K562 (cell line): ENCODE data around the gene BCL10. TPM values are rescaled to one million over a fixed set of nuclear protein-coding genes. Genes with fewer than 3 reads are reported as not detected.

ENCODE experiments used
- CBFA2T3 ChIP-seq: fragments of 450-650 bp; IDR thresholded peaks from 2 replicates; pipeline ENCODE4 v1.6.1; 2017
- DPF2 ChIP-seq: fragments of 450-650 bp; IDR thresholded peaks from 2 replicates; pipeline ENCODE4 v1.6.1; 2016
- FOXJ2 ChIP-seq: fragments of 200-800 bp; sonication (Bioruptor generic); IDR thresholded peaks from 2 replicates; pipeline ENCODE4 v1.6.1; 2016; ENCODE audit warnings: missing genetic modification characterization, missing compliant biosample characterization
- NR2F6 ChIP-seq: fragments of 450-650 bp; formaldehyde crosslinking; IDR thresholded peaks from 2 replicates; pipeline ENCODE4 v1.4.0; 2020; ENCODE audit warnings: mild to moderate bottlenecking
- OTX1 ChIP-seq: fragments of 450-650 bp; formaldehyde crosslinking; IDR thresholded peaks from 2 replicates; pipeline ENCODE4 v1.4.0; 2022; ENCODE audit warnings: mild to moderate bottlenecking
- SIN3A ChIP-seq, 2 experiments: fragments of 150-350 bp in 1 of 2; IDR thresholded peaks; 2 replicates each; pipeline ENCODE4 v1.6.1; 2011 to 2016; ENCODE audit warnings: borderline replicate concordance in 2 of 2, low read depth in 2 of 2, low read length in 2 of 2, mild to moderate bottlenecking in 2 of 2, moderate library complexity in 2 of 2; ENCODE audit not compliant: control insufficient read depth in 1 of 2
- SMARCA4 ChIP-seq: fragments of 450-650 bp; IDR thresholded peaks from 2 replicates; pipeline ENCODE4 v1.6.1; 2016
- SP1 ChIP-seq: sonication (generic); formaldehyde crosslinking; IDR thresholded peaks from 2 replicates; pipeline ENCODE4 v1.8.1; 2022; ENCODE audit warnings: mild to moderate bottlenecking, missing genetic modification reagents
- TFE3 ChIP-seq: fragments of 450-650 bp; formaldehyde crosslinking; IDR thresholded peaks from 2 replicates; pipeline ENCODE4 v1.4.0; 2020; ENCODE audit warnings: mild to moderate bottlenecking, mixed read lengths
- ZNF280A ChIP-seq: fragments of 450-650 bp; IDR thresholded peaks from 2 replicates; pipeline ENCODE4 v1.6.1; 2018; ENCODE audit warnings: mild to moderate bottlenecking, low read depth; ENCODE audit not compliant: partially characterized antibody
- polyA plus RNA-seq, 8 experiments: library from polyadenylated mRNA; depleted of rRNA in 4 of 8; stranded (reverse) in 5 of 8; unstranded in 3 of 8; fragments of >200 nt; fragmentation: Nextera tagmentation in 2 of 8; fragmentation: Illumina TruSeq in 1 of 8; extraction: Ambion mirVana in 2 of 8; extraction: Trizol in 1 of 8; gene quantifications; 2 replicates each; pipeline versions ENCODE4 v1.2.1 to v1.2.3, GENCODE V29; 2011 to 2014; ENCODE audit warnings: inconsistent platforms in 1 of 8, missing spikeins in 1 of 8
- total RNA-seq, 7 experiments: library from RNA; depleted of rRNA in 6 of 7; stranded (reverse); fragments of >200 nt in 6 of 7; fragmentation: Illumina TruSeq in 2 of 7; extraction: Trizol in 2 of 7; gene quantifications; 2 replicates each; pipeline versions ENCODE4 v1.2.1 to v1.2.3, GENCODE V29; 2011 to 2021; ENCODE audit warnings: low replicate concordance in 1 of 7
- TF ChIP-seq, protein P1 (sequence below): fragments of 450-650 bp; IDR thresholded peaks from 2 replicates; pipeline ENCODE4 v1.6.1; 2016; ENCODE audit warnings: borderline replicate concordance
- TF ChIP-seq, protein P2 (sequence below): fragments of 150-350 bp; conservative IDR thresholded peaks from 2 replicates; pipeline ENCODE4 v1.6.1; 2014; ENCODE audit warnings: low read length
- TF ChIP-seq, protein P3 (sequence below): fragments of 250-450 bp; sonication (Bioruptor Pico); IDR thresholded peaks from 2 replicates; pipeline ENCODE4 v1.4.0; 2020; ENCODE audit warnings: mild to moderate bottlenecking, moderate library complexity
- TF ChIP-seq, protein P4 (sequence below), 2 experiments: fragments of 450-650 bp; IDR thresholded peaks; 2 replicates each; pipeline ENCODE4 v1.6.1; 2016

Gene BCL10
- total and polyA plus RNA-seq, 9 of the 15 experiments (the other 6 are each of a cell fraction or from before 2014, with no cell fraction given), result 8.0 to 19.4 (median 12.3) TPM

- TF ChIP-seq TFE3 (CRISPR knock-in tag), result no peak
- TF ChIP-seq, protein P1, sequence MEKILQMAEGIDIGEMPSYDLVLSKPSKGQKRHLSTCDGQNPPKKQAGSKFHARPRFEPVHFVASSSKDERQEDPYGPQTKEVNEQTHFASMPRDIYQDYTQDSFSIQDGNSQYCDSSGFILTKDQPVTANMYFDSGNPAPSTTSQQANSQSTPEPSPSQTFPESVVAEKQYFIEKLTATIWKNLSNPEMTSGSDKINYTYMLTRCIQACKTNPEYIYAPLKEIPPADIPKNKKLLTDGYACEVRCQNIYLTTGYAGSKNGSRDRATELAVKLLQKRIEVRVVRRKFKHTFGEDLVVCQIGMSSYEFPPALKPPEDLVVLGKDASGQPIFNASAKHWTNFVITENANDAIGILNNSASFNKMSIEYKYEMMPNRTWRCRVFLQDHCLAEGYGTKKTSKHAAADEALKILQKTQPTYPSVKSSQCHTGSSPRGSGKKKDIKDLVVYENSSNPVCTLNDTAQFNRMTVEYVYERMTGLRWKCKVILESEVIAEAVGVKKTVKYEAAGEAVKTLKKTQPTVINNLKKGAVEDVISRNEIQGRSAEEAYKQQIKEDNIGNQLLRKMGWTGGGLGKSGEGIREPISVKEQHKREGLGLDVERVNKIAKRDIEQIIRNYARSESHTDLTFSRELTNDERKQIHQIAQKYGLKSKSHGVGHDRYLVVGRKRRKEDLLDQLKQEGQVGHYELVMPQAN, result peak; percentile 70; the same call in 1 of the 2 replicates
- TF ChIP-seq, protein P2, sequence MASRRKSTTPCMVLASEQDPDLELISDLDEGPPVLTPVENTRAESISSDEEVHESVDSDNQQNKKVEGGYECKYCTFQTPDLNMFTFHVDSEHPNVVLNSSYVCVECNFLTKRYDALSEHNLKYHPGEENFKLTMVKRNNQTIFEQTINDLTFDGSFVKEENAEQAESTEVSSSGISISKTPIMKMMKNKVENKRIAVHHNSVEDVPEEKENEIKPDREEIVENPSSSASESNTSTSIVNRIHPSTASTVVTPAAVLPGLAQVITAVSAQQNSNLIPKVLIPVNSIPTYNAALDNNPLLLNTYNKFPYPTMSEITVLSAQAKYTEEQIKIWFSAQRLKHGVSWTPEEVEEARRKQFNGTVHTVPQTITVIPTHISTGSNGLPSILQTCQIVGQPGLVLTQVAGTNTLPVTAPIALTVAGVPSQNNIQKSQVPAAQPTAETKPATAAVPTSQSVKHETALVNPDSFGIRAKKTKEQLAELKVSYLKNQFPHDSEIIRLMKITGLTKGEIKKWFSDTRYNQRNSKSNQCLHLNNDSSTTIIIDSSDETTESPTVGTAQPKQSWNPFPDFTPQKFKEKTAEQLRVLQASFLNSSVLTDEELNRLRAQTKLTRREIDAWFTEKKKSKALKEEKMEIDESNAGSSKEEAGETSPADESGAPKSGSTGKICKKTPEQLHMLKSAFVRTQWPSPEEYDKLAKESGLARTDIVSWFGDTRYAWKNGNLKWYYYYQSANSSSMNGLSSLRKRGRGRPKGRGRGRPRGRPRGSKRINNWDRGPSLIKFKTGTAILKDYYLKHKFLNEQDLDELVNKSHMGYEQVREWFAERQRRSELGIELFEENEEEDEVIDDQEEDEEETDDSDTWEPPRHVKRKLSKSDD, result no peak
- no peak for TF ChIP-seq SP1 (CRISPR knock-in tag)
- TF ChIP-seq, protein P3, sequence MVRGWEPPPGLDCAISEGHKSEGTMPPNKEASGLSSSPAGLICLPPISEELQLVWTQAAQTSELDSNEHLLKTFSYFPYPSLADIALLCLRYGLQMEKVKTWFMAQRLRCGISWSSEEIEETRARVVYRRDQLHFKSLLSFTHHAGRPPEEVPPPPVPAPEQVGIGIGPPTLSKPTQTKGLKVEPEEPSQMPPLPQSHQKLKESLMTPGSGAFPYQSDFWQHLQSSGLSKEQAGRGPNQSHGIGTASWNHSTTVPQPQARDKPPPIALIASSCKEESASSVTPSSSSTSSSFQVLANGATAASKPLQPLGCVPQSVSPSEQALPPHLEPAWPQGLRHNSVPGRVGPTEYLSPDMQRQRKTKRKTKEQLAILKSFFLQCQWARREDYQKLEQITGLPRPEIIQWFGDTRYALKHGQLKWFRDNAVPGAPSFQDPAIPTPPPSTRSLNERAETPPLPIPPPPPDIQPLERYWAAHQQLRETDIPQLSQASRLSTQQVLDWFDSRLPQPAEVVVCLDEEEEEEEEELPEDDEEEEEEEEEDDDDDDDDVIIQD (CRISPR knock-in tag), result no peak
- no peak for TF ChIP-seq CBFA2T3
- TF ChIP-seq ZNF280A, result no peak
- TF ChIP-seq SMARCA4, result 0 out of 2 replicates have a peak, but pooled peaks have one; percentile 59
- TF ChIP-seq, protein P4, sequence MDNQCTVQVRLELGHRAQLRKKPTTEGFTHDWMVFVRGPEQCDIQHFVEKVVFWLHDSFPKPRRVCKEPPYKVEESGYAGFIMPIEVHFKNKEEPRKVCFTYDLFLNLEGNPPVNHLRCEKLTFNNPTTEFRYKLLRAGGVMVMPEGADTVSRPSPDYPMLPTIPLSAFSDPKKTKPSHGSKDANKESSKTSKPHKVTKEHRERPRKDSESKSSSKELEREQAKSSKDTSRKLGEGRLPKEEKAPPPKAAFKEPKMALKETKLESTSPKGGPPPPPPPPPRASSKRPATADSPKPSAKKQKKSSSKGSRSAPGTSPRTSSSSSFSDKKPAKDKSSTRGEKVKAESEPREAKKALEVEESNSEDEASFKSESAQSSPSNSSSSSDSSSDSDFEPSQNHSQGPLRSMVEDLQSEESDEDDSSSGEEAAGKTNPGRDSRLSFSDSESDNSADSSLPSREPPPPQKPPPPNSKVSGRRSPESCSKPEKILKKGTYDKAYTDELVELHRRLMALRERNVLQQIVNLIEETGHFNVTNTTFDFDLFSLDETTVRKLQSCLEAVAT (IDR thresholded peaks at IDR 0.05), result peak in 1 of 2 experiments; percentile 40; a peak in 1 of 4 replicates
- peak; percentile 49; the same call in 1 of the 2 replicates for TF ChIP-seq DPF2
- TF ChIP-seq SIN3A (IDR thresholded peaks at IDR 0.05; ENCODE audit: borderline replicate concordance in 2 of 2, control insufficient read depth in 1 of 2, low read depth in 2 of 2, low read length in 2 of 2), result no peak
- 0 out of 2 replicates have a peak, but pooled peaks have one; percentile 22 for TF ChIP-seq FOXJ2
- no peak for TF ChIP-seq NR2F6 (CRISPR knock-in tag)
- TF ChIP-seq OTX1 (CRISPR knock-in tag), result no peak
Observed at GRCh38 chr1:85276978-85277639, 677 bp upstream of the BCL10 start (continued).
